HUDEP-2 (cell line): ENCODE data around the gene NUDC.
"Not testable (repeated sequence)": the region's sequence is repeated elsewhere in the genome, so short reads cannot be mapped to it uniquely, and the experiment has no call there.

Experiments
- DNase-seq, 76 experiments: peaks; one replicate each; lab custom pipeline; 2025; ENCODE audit not compliant: unreplicated experiment in 76 of 76; lab: John Stamatoyannopoulos, UW

NUDC gene

DNA sequence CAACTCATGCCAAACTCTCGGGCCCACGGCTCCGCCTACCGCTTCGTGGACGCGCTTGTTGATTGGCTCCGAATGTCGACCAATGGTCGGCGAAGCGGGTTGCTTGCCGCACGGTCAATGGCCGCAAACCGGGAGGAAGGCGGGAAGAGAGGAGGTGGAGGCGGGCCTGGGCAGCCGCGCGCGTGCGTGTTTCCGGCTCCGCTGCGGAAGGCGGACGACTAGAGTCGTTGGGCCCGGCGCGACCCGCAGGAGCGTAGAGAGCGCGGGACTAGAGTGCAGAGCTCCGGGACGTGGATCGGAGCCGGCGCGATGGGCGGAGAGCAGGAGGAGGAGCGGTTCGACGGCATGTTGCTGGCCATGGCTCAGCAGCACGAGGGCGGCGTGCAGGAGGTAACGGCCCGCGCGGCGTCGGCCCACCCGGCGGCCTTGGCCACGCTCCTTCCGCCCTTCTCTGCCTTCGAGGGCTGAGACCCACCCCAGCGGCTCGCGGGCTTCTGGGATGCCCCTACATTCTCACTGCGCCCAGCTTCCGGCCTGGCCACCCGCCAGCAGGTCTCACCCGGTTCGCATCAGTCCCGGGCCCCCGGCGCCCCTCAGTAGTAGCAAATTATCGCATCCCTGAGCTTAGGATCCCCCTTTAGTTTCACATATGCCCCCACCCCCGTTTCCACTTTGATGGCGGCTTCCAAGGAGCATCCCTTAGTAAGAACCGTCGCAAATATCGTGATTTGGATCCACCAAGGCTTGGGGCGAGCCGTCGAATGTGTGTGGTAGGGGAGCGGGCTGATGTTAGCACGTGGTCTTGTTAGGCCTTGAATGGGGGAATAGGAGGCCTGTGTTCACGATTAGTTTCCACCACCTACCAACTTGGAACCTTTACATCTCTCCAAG is at the start of gene NUDC:
TSS of gene NUDC (plus strand) at position 204 of the 891 bp plus-strand sequence. CDS start at position 310, 106 bp downstream.
- DNase-seq: peak in 75 of 76 experiments; percentile 17 to 98 (median 93)

DNA sequence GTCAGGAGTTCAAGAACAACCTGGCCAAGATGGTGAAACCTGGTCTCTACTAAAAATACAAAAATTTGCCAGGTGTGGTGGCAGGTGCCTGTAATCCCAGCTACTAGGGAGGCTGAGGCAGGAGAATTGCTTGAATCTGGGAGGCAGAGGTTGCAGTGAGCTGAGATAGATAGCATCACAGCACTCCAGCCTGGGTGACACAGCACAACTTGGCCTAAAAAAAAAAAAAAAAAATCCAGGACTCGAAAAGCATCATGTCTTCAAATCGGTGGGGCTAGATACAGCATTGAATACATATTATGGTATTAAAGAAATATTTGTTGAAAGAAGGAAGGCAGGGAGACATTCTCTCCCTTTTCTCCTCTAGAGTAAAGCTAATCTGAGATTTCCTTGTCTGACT is 48.4 kb upstream of the NUDC start:
- not testable (repeated sequence) for DNase-seq

DNA sequence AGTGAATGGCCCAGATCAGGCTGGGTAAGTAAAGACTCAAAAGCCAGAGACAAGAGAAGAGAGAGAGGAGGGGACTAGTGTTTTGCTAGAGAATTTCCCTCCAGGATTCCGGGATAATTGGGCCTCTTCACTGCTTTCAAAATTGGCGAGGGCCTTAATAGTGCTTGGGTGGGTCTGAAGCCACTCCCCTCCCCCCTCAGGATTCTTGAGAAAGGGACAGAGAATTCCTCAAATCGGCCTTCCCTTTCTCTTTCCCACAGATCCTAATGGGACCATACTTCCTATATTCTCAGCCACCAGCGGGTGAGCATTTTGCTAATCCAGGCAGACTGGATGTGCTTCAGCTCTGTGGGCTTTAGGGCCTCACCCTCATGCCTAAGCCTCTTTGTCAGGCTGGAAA is 46.6 kb upstream of the NUDC start:
- DNase-seq: no peak

DNA sequence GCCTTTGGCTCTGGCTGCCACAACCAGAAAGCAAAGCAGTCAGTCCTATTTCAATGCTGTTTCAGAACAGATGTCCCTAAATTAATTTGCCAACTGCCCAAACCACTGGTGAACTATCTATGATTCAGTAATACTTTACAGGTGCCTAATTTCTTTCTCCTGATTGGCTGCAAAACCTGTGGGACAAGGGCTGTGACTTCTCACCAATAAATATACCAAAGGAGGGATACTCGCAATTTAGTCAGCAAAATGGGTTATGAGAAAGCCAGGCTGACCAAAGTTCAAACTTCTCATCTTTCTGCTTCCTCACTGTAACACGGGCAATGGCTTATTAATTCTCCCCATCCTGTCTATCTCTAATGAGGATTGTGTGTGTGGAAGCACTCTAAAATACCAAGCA is 44.2 kb upstream of the NUDC start:
- no peak for DNase-seq

DNA sequence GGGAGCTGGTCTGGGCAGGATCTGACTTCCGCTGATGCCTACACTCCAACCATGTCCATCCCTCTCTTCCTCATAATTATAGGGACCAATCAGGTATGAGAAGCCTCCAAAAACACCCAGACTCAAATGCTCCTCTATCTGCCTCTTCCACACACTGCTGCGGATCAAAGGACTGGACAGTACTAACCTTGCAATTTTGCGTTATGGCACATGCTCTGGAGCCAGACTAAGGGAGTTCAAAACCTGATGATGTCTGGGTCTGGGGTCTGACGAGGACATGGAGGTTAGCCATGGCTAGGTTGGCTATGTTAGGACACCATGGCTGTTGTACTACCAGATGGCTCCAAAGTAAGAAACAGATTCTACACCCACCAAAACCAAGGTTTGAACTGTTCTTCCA is 41.8 kb upstream of the NUDC start:
- no peak for DNase-seq

DNA sequence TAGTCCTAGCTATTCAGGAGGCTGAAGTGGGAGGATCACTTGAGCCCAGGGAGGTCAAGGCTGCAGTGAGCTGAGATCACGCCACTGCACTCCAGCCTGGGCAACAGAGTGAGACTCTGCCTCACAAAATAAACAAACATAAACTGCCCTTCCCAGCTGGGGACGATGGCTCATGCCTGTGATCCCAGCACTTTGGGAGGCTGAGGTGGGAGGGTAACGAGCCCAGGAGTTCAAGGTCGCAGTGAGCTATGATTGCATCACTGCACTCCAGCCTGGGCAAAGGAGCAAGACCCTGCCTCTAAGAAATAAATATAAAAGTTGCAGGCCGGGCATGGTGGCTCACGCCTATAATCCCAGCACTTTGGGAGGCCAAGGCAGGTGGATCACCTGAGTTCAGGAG is 39.9 kb upstream of the NUDC start:
- DNase-seq: not testable (repeated sequence)

DNA sequence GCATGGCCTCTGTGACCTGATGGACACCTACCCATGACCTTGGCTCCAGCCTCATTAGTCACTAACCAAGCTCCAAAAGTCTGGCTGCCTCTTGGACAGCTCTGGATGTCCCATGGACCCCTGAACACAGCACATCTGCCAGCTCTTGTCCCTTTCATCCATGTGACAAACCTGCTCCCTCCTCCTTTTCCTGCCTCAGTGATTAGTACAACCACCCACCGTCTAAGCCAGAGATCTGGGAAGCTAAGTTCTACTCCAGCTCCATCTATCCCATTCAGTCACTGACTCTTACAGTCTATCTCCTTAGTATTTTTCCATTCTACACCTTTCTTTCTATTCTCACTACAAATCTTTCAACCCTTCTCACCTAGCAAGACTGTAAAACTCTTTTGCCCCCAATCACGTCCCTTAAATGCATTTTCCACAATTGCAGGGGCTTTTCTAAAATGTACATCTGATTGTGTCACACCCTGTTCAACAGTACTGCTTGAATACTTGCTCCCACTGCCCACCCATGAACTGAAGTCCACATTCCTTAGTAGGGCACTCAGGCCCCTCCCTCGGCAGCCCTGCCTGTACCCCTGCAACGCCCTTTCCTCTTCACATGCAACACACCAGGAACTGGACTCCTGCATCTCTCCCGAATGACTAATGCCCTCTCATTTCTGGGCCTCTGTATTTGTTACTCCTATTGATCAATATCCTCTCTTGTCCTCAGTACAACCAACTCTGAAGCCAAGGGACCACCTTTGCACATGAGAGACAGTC is 38.7 kb upstream of the NUDC start:
- DNase-seq: no peak

DNA sequence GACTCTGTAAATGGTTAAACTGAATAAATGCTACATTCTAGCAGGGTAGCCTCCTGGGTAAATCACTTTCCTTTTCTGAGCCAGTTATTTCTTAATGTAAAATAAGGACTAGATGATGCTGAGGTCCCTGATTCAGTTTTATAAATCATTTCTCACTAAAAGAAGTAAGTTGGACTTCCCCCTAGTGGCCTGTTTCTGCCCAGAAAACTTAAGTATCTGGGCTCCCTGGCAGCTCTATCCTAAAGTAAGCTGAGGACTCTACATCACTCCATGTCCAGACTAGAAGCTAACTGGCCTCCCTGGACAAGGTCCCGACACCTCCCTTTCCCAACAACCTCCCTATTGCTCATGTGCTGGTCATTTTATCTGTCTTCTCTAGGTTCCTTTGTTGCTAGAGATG is 34.4 kb upstream of the NUDC start:
- peak in 16 of 76 experiments; percentile 2 to 23 (median 14) for DNase-seq

DNA sequence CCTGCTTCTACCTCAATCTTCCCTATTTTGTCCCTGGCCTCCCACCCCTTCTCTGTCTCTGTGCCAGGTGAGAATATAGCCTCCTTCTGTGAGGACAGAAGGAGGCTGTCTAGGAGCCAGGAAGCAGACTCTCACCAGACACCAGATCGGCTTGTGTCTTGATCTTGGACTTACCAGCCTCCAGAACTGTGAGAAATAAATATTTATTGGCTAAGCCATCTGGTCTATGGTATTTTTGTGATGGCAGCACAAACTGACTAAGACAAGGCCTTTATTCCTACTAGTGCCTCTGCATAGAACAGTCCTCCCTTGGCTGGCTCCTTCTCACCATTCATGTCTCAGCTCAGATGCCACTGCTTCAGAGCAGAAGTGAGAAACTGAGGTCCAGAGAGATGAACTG is 33.3 kb upstream of the NUDC start:
- DNase-seq: no peak

DNA sequence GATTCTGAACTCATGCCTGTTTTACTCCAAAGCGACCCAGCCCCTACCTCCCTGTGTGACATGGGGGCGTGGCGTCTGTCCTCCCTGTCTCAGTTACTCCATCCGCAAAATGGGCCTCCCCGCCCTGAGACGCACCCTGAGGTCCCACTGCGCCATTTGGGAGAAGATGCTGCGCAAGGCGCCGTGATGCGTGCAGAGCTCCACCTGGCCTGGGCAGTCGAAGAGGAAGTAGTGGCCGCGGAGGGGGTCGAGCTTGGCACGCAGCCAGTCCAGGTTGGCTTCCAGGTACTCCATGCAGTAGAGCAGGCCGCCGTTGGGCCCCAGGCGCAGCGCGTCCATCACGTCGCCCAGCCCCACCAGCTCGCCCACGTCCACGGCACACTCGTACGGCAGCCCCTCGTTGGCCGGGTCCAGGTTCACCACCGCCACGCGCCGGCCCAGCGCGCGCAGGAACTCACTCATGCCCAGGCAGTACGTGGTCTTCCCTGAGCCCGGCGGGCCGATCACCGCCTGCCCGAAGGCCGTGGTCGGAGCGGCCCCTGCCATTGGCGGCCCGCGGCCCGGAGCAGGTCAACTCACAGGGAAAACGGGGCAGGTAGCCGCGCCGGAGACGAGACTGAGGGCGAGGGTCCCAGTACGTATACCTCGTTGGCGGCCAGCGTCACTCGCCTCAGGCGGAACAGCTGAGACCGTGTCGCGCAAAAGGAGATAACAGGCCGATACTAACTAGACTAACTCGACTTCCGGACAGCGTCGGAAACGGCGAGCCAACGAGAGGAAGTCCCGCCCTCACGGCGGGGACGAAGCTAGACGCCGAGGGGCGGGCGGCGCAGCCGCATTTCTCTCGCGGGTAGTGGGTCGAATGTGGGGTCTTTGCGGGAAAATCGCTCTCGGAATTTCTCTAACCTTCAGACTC is 31.7 kb upstream of the NUDC start, which contains the start of gene GPN2:
TSS of gene GPN2 (minus strand) at position 733 of the 916 bp plus-strand sequence. CDS start at position 546, 187 bp downstream.
- DNase-seq: peak in 73 of 76 experiments; percentile 38 to 83 (median 69)

DNA sequence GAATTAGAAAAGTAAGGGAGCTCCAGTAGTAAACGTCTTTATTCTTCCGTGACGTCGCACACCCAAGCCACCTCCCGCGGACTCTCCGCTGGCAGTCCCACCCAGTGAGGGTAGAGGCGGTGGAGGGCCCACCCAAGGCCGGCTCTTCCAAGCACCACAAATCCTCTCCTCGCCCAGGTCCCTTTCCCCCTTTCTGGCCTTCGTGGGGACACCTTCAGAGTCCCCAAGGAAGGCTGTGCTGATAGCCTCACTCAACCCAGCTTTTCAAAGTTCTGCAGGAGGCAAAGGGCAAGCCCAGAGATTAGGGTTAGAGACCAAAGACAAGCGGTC is 31.1 kb upstream of the NUDC start:
- DNase-seq: peak in 3 of 76 experiments; percentile 35 to 53 (median 44)

DNA sequence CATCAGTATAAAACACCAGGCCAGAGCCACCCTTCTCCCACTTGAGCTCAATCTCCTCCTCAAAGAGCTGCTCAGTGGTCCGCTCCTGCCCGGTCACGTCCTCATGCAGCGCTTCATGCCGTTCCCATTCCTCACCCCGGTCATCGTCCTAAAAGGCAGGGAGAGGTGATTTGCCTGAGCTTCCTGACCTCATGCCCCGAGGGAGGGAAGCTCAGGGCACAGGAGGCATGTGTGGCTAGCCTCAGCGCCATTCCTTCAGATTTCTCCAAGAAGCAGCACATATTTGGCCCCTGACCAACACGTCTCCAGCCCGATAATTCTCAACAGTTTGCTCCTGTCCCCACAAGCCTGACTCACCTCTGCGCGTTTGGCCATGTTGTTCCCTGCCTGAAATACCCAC is 27.3 kb upstream of the NUDC start:
- no peak for DNase-seq

DNA sequence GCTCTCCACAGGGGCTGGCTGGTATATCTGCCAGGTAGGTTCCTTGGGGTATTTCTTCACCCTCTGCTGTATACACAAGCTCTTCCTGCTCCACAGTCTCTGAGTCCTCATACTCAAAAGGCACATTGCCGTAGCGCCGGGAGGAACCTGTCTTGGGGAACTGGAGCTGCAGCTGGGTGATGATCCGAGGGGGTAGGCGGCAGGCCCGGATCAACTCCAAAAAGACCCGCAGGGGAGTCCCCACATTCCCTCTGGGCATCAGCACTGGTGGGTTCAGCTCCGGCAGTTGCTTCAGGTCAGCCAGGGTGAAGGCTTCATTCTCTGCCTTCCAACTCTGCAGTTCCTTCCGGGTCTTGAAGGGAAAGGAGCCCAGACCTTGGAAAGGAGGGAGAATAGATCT is 24.2 kb upstream of the NUDC start:
- no peak for DNase-seq

DNA sequence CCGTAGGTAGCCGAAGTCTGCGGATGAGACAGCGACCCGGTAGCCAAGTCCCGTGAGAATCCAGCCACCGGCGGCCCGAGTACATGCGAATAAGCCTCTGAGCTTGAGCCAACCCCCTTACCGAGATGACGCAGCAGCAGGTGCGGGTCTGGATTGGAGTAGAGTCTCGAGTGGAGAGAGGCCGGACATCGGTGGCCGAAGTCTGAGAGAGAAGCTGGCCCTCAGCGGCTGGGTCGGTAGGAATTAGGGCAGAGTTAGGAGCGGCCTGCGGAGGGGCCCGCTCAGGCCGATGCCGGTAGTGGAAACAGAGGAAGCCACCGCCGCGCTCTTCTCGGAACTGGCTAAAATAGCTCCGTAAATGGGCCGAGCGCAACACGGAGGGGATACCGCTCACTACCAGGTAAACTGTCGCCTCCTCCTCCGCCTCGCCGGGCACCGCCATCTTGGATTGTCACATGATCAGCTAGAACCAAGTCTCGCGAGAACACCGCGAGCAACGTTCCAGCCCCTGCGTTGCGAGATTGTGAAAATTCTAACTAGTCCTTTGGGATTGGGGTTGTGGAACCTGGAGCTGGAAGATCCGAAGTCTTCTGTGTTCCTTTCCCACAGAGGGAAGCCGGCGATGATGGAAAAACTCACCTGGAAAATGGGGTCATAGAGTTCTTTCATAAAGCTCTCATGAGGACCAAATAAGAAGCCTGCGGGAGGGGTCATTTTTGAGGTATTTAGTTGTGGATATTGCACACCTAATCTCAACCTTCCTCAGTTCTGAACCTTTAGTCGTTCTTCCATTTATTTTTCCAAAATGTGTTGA is 21.3 kb upstream of the NUDC start, which contains the start of gene GPATCH3:
TSS of gene GPATCH3 (minus strand) at position 467 of the 814 bp plus-strand sequence. CDS start at position 442, 25 bp downstream.
- DNase-seq: peak in 73 of 76 experiments; percentile 30 to 89 (median 77)

DNA sequence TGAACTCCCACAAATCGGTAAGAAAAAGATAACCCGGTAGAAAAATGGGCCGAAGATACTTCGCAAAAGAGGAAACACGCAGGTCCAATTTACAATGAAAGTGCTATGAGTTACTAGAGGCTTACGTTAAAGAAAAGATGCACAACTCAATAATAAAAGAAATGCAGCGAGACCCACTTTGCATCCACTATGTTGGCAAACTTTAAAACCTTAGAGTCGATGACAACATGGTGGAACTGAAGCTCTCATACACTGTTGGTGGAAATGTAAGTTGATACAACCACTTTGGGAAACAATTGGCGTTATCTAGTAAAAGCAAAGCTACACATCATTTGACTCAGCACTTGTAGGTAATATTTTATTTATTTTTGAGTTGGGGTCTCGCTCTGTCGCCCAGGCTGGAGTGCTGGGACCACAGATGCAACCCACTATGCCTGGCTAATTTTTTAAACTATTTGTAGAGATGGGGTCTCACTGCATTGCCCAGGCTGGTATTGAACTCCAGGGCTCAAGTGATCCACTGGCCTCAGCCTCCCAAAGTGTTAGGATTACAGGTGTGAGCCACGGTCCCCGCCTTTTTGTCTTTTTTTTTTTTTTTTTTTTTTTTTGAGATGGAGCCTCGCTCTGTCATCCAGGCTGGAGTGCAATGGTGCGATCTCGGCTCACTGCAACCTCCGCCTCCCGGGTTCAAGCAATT is 20.6 kb upstream of the NUDC start:
- DNase-seq: no peak

DNA sequence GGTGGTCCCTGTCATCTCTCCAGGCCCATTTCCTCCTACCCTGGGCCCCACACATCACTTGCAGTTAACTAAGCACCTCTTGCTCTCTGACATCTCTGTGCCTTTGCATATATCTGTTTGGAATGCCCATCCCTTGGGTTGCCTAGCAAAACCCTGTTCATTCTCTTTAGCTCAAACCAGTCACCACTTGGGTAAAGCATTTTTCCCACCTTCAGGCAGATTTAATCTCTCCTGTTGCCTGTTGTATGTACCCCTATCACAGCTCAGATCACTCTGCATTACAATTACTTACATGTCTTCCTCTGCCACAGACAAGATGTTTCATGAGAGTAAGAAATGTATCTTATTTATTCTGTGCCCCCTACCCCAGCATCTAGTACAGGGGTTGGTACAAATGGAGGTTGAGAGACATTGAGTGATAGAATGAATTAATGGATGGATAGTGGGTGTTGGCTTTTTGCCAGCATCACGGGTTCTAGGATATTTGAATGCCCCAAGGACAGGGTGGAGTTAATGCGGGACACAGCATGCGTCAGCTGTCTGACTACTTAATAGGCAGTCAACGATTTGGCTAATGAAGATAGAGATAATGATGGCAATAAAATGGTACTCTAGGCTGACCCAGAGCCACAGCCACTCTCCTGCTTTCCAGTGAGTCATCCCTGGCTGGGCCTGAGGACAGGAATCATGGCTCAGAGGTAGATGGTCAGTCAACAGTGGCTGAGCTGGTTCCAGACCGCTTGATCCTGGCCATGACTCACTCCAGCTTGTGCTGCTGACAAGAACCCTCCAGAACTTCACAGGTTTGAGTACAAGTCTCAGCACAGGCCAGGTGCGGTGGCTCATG is 14.2 kb upstream of the NUDC start:
- no peak for DNase-seq

DNA sequence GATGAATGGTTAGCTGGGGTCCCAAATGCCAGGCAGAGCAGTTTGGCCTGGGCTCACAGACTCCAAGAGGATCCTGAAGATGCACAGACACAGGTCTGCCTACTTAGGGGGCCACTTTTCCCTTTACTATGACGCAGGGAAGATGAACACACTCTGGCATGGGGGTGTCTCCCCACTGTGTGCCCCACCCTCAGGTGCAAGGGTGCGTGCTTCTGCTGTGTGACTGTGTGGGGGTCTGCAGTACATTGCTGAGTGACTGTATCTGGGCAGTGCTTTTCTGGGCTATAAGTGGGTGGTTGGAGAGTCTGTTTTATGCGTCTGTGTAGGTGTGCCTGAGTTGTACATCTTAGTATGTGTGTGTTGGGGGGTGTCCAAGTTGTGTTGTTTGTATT is 11.6 kb upstream of the NUDC start:
- no peak for DNase-seq
